T-cell (primary cell): Measurements from ENCODE around the gene TTC7B. TPM values are rescaled to one million over a fixed set of nuclear protein-coding genes. Genes with fewer than 3 reads are reported as not detected.
"Not testable (repeated sequence)": the region's sequence is repeated elsewhere in the genome, so short reads cannot be mapped to it uniquely, and the experiment has no call there.

ENCODE experiments used
- ATAC-seq, 4 experiments: fragments of 200-7000 bp in 3 of 4; fragments of 150-1000 bp in 1 of 4; cut with Tn5 transposase; replicated peaks in 1 of 4; 1 replicate in 3 of 4; 2 replicates in 1 of 4; pipeline ENCODE4 v1.10.0; 2021; ENCODE audit warnings: moderate library complexity in 3 of 4, mild to moderate bottlenecking in 2 of 4, moderate number of reproducible peaks in 1 of 4
- CTCF ChIA-PET, 2 donors: fragments of 300-600 bp; sonication (Branson Sonifier 250); formaldehyde crosslinking; loops; one replicate each; lab custom pipeline; 2022; ENCODE audit warnings: antibody characterized with exemption in 2 of 2; lab: Charles Lee
- POLR2A ChIA-PET, 2 donors: fragments of 300-600 bp; sonication (Branson Sonifier 250); formaldehyde crosslinking; loops; one replicate each; lab custom pipeline; 2022; ENCODE audit warnings: antibody characterized with exemption in 2 of 2; lab: Charles Lee
- DNase-seq, 35 experiments: peaks; one replicate each; pipeline versions ENCODE4 v3.0.0 to v3.0.0-alpha.2; 2013 to 2023
- H3K27ac ChIP-seq: one replicate; pipeline ENCODE4 v1.5.1; 2013; ENCODE audit warnings: low read length
- H3K27me3 ChIP-seq, 2 experiments: replicated peaks in 1 of 2; 1 replicate in 1 of 2; 2 replicates in 1 of 2; pipeline versions ENCODE4 v1.6.1 to v1.7.0; 2013; ENCODE audit warnings: low read length in 1 of 2, mixed read lengths in 1 of 2; ENCODE audit not compliant: control insufficient read depth in 2 of 2, insufficient read depth in 2 of 2; ENCODE audit errors: extremely low read depth in 1 of 2
- H3K36me3 ChIP-seq, 2 donors: 1 replicate in 1 of 2; 2 replicates in 1 of 2; pipeline versions ENCODE4 v1.6.1 to v1.7.0; 2013; ENCODE audit warnings: low read length in 1 of 2; ENCODE audit not compliant: control insufficient read depth in 2 of 2, insufficient read depth in 1 of 2; ENCODE audit errors: extremely low read depth in 1 of 2
- H3K4me1 ChIP-seq, 2 experiments: 1 replicate in 1 of 2; 2 replicates in 1 of 2; pipeline versions ENCODE4 v1.6.1 to v1.7.0; 2013; ENCODE audit warnings: low read length in 2 of 2, mixed read lengths in 1 of 2; ENCODE audit not compliant: insufficient read depth in 2 of 2, control insufficient read depth in 1 of 2; ENCODE audit errors: extremely low read depth in 1 of 2
- H3K4me3 ChIP-seq, 2 donors: 1 replicate in 1 of 2; 2 replicates in 1 of 2; pipeline versions ENCODE4 v1.5.1 to v1.7.0; 2013; ENCODE audit warnings: mild to moderate bottlenecking in 2 of 2, low read length in 1 of 2, moderate library complexity in 1 of 2; ENCODE audit not compliant: control insufficient read depth in 1 of 2; ENCODE audit errors: extremely low read depth in 1 of 2
- H3K9me3 ChIP-seq: 2 replicates; pipeline ENCODE4 v1.7.0; 2013
- H3K27ac Mint-ChIP-seq, 2 donors: one replicate each; pipeline ENCODE4 v1.8.0; 2020 to 2021; ENCODE audit warnings: mild to moderate bottlenecking in 2 of 2, mixed read lengths in 2 of 2
- H3K27me3 Mint-ChIP-seq, 2 donors: one replicate each; pipeline ENCODE4 v1.8.0; 2021 to 2022; ENCODE audit warnings: mixed read lengths in 2 of 2
- H3K36me3 Mint-ChIP-seq: one replicate; pipeline ENCODE4 v1.8.0; 2021; ENCODE audit warnings: mixed read lengths
- H3K4me1 Mint-ChIP-seq, 3 donors: one replicate each; pipeline ENCODE4 v1.8.0; 2020 to 2022; ENCODE audit warnings: mixed read lengths in 3 of 3, mild to moderate bottlenecking in 1 of 3
- H3K4me3 Mint-ChIP-seq, 3 donors: one replicate each; pipeline ENCODE4 v1.8.0; 2020 to 2022; ENCODE audit warnings: mild to moderate bottlenecking in 3 of 3, mixed read lengths in 3 of 3, moderate library complexity in 3 of 3
- H3K9me3 Mint-ChIP-seq, 3 donors: one replicate each; pipeline ENCODE4 v1.8.0; 2020 to 2022; ENCODE audit warnings: mixed read lengths in 3 of 3
- WGBS: methylation state at CpG from one replicate; pipeline ENCODE4 v1.1.5; 2013; ENCODE audit warnings: missing lambda C conversion rate; ENCODE audit not compliant: insufficient coverage; 5-methylcytosine and 5-hydroxymethylcytosine counted together
- total RNA-seq, 35 experiments: library from RNA in 6 of 35; stranded (reverse) in 6 of 35; fragments of 120-200 nt in 1 of 35; gene quantifications; one replicate each; pipeline versions ENCODE4 v1.2.1 to v1.2.4 and lab custom pipeline; 2013 to 2026

TTC7B gene
- total RNA-seq, 5 donors from 2014 or later (not counting 1 experiment from before 2014, with no cell fraction given), result 1.5 to 2.6 (median 1.7) TPM

GRCh38 chr14:90827919-90828610, 11.8 kb upstream of the TTC7B start:
- Histone ChIP-seq H3K27ac (peak overlapping the region; percentile 89), H3K27me3 (peaks cover 0 to 3% of the 10 kb centered on the region in 2 experiments), H3K9me3 (no peaks in the 10 kb centered on the region), H3K4me3 (peak overlapping the region; percentile 60 to 61), H3K36me3 (no peaks in the 10 kb centered on the region), H3K4me1 (peaks cover 6 to 17% of the 10 kb centered on the region in 2 experiments)
- Mint-ChIP-seq H3K9me3 (peaks cover 6 to 8% (median 6%) of the 10 kb centered on the region in 3 donors), H3K27me3 (no peaks in the 10 kb centered on the region), H3K27ac (peak overlapping the region; percentile 65 to 82), H3K4me3 (peak overlapping the region; percentile 73 to 78 (median 78)), H3K36me3 (peaks cover 5% of the 10 kb centered on the region), H3K4me1 (peaks cover 16 to 22% (median 18%) of the 10 kb centered on the region in 3 donors)
- ChIA-PET CTCF (interaction anchor here in 1 of 2 donors (1.0 kb wide), 1 partner anchor 70 kb away, joined by 3 read pairs; no protein-coding TSS in a partner anchor), POLR2A (interaction anchor here in 1 of 2 donors (0.6 kb wide), 1 partner anchor 201 kb away, joined by 3 read pairs; no protein-coding TSS in a partner anchor)
- WGBS, result under 1% methylated on average over 36 of the region's 42 CpGs
- DNase-seq (peak; percentile 75 to 94 (median 87)), ATAC-seq (peak; percentile 99 to 100 (median 99))

DNA sequence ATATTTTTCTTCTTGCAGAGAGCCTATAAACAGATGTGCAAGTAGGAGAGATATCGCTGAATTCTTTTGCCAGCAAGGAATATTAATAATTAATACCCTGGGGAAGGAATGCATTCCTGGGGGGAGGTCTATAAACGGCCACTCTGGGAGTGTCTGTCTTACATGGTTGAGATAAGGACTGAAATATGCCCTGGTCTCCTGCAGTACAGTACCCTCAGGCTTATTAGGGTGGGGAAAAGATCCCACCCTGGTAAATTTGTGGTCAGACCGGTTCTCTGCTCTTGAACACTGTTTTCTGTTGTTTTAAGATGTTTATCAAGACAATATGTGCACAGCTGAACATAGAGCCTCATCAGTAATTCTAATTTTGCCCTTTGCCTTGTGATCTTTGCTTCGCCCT, 7.3 kb upstream of the TTC7B start:
- ATAC-seq, H3K9me3 Mint-ChIP-seq, H3K27me3 ChIP-seq, H3K27ac ChIP-seq, H3K36me3 Mint-ChIP-seq, DNase-seq, H3K36me3 ChIP-seq, H3K9me3 ChIP-seq, POLR2A ChIA-PET, H3K4me3 ChIP-seq, H3K4me3 Mint-ChIP-seq, CTCF ChIA-PET, H3K27ac Mint-ChIP-seq, H3K27me3 Mint-ChIP-seq: not testable (repeated sequence)
- peaks cover 4 to 21% of the 10 kb centered on the region in 2 experiments for H3K4me1 ChIP-seq
- peaks cover 16 to 26% (median 18%) of the 10 kb centered on the region in 3 donors for H3K4me1 Mint-ChIP-seq
- 50% methylated on average over 1 of the region's 4 CpGs for WGBS

DNA sequence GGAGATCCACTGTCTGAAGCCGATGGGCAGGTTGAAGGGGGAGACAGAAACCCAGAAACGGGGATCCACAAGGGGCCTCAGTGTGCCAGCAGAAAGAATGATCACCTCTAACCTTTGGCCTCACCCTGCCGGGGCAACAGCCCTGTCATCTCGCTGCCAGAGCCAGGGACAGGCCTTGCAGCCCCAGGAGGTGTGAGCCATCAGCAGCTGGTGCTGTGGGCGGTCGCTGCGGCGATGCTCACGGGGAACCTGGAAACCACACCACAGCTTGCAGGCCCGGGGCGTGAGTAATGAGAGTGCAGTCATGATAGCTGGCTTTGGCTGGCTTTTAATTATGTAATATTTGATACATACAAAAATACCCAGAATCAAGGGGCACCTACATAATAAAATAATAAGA, 4.7 kb upstream of the TTC7B start:
- Histone ChIP-seq H3K4me3 (no peak overlapping the region), H3K9me3 (no peaks in the 10 kb centered on the region), H3K27me3 (peaks cover 0 to 15% of the 10 kb centered on the region in 2 experiments), H3K27ac (peak overlapping the region; percentile 49), H3K4me1 (peaks cover 0 to 18% of the 10 kb centered on the region in 2 experiments), H3K36me3 (no peaks in the 10 kb centered on the region)
- ChIA-PET CTCF (interaction anchor here in 1 of 2 donors (0.6 to 0.7 kb wide), 2 partner anchors 352 to 825 kb away, joined by 4 read pairs; no protein-coding TSS in a partner anchor), POLR2A (no interaction called here)
- Mint-ChIP-seq H3K9me3 (peaks cover 6 to 8% (median 6%) of the 10 kb centered on the region in 3 donors), H3K27ac (peak overlapping the region in 1 of 2 donors; percentile 55), H3K36me3 (peaks cover 5% of the 10 kb centered on the region), H3K4me3 (no peak overlapping the region), H3K4me1 (peaks cover 7 to 16% (median 10%) of the 10 kb centered on the region in 3 donors), H3K27me3 (peaks cover 4 to 5% of the 10 kb centered on the region in 2 donors)
- DNase-seq (peak in 33 of 35 experiments; percentile 12 to 74 (median 50)), ATAC-seq (peak; percentile 81 to 91 (median 86))
- 22% methylated on average over 4 of the region's 11 CpGs for WGBS

GRCh38 chr14:90819734-90820393, 3.6 kb upstream of the TTC7B start:
- CTCF ChIA-PET, result interaction anchor here in 1 of 2 donors (0.7 kb wide), 1 partner anchor 334 kb away, joined by 3 read pairs; no protein-coding TSS in a partner anchor
- no peak overlapping the region for H3K27ac ChIP-seq
- H3K27me3 ChIP-seq, result peaks cover 0 to 19% of the 10 kb centered on the region in 2 experiments
- peaks cover 4 to 5% of the 10 kb centered on the region in 2 donors for H3K27me3 Mint-ChIP-seq
- POLR2A ChIA-PET, result no interaction called here
- no peak overlapping the region for H3K4me3 Mint-ChIP-seq
- WGBS, result 96% methylated on average over 4 of the region's 5 CpGs
- ATAC-seq, result no peak
- H3K4me3 ChIP-seq, result no peak overlapping the region
- H3K9me3 ChIP-seq, result no peaks in the 10 kb centered on the region
- no peaks in the 10 kb centered on the region for H3K36me3 ChIP-seq
- H3K9me3 Mint-ChIP-seq, result peaks cover 6 to 8% (median 6%) of the 10 kb centered on the region in 3 donors
- H3K4me1 ChIP-seq, result peaks cover 0 to 23% of the 10 kb centered on the region in 2 experiments
- H3K36me3 Mint-ChIP-seq, result peaks cover 5% of the 10 kb centered on the region
- DNase-seq, result no peak
- H3K27ac Mint-ChIP-seq, result peak overlapping the region; percentile 39 to 49
- peaks cover 7 to 20% (median 14%) of the 10 kb centered on the region in 3 donors for H3K4me1 Mint-ChIP-seq

DNA sequence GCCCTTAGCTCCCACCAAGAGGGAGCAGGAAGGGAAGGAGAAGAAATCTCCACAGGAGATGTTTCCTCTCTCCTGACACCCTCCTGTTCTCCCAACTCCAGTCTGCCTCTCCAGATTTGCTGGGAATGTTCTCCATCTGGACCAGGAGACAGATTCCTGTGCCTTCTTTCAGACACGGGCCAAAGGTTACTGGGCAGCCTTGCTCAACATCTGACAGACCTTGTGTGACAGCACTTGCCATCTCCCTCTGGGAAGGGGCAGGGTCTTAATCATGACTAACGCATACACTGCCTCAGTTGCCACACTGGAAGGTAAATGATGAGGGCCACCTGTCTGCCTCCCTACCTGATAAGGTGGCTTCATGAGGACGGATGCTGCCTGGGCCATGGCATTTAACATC, 2.5 kb upstream of the TTC7B start:
- H3K27me3 Mint-ChIP-seq, result peaks cover 4 to 5% of the 10 kb centered on the region in 2 donors
- Histone ChIP-seq H3K27me3 (peaks cover 0 to 19% of the 10 kb centered on the region in 2 experiments), H3K27ac (no peak overlapping the region), H3K36me3 (no peaks in the 10 kb centered on the region), H3K9me3 (no peaks in the 10 kb centered on the region), H3K4me1 (peaks cover 0 to 23% of the 10 kb centered on the region in 2 experiments), H3K4me3 (no peak overlapping the region)
- no peak for ATAC-seq
- H3K4me1 Mint-ChIP-seq, result peaks cover 7 to 20% (median 14%) of the 10 kb centered on the region in 3 donors
- POLR2A ChIA-PET, result interaction anchor here in 1 of 2 donors (0.6 to 0.7 kb wide), 2 partner anchors 15 to 52 kb away, joined by 3 read pairs; no protein-coding TSS in a partner anchor
- CTCF ChIA-PET, result no interaction called here
- peaks cover under 1 to 2% (median under 1%) of the 10 kb centered on the region in 3 donors for H3K9me3 Mint-ChIP-seq
- H3K36me3 Mint-ChIP-seq, result no peaks in the 10 kb centered on the region
- H3K27ac Mint-ChIP-seq, result no peak overlapping the region
- WGBS, result 66% methylated on average over 2 of the region's 3 CpGs
- DNase-seq, result no peak
- H3K4me3 Mint-ChIP-seq, result no peak overlapping the region
